Stimulated activated naive CD4-positive, alpha-beta T cell (primary cell): ENCODE data around the gene PSMB3.
A peak's percentile ranks its signal among the peaks of the same experiment; 100 is the strongest.
"Not testable (repeated sequence)": the region's sequence is repeated elsewhere in the genome, so short reads cannot be mapped to it uniquely, and the experiment has no call there.

ENCODE experiments used
- DNase-seq, 6 experiments: peaks; one replicate each; lab custom pipeline; 2025; lab: John Stamatoyannopoulos, UW

The PSMB3 gene

GRCh38 chr17:38749223-38750043 lies 3.1 kb upstream of the PSMB3 start:
- DNase-seq, result peak in 2 of 6 experiments; percentile 43 to 49

- no peak for DNase-seq
These were observed 2.6 kb upstream of the PSMB3 start for GRCh38 chr17:38750044-38750311.

GRCh38 chr17:38750312-38751121 lies 2.0 kb upstream of the PSMB3 start:
- peak in 3 of 6 experiments; percentile 19 to 48 (median 30) for DNase-seq

GRCh38 chr17:38751144-38751807 lies 1.3 kb upstream of the PSMB3 start:
- DNase-seq, result no peak

GRCh38 chr17:38751808-38752307 lies 683 bp upstream of the PSMB3 start:
- peak; percentile 71 to 96 (median 78) for DNase-seq

- no peak for DNase-seq
These were observed 548 bp downstream of the PSMB3 start for GRCh38 chr17:38753071-38753506.

- peak in 1 of 6 experiments; percentile 22 for DNase-seq
These were observed 9.1 kb downstream of the PSMB3 start for GRCh38 chr17:38761612-38762011.

- no peak for DNase-seq
These were observed 9.7 kb downstream of the PSMB3 start for GRCh38 chr17:38762231-38762630.

- no peak for DNase-seq
These were observed 13.8 kb downstream of the PSMB3 start for GRCh38 chr17:38766341-38766740.

GRCh38 chr17:38768417-38768816 lies 15.9 kb downstream of the PSMB3 start:
- DNase-seq, result no peak

- no peak for DNase-seq
These were observed 20.7 kb downstream of the PSMB3 start for GRCh38 chr17:38773258-38773657.

GRCh38 chr17:38777641-38778250 lies 25.2 kb downstream of the PSMB3 start:
- DNase-seq, result no peak

- no peak for DNase-seq
These were observed 27.6 kb downstream of the PSMB3 start for GRCh38 chr17:38779965-38780752.

- DNase-seq, result no peak
These were observed 30.7 kb downstream of the PSMB3 start for GRCh38 chr17:38783227-38783626.

GRCh38 chr17:38786372-38786771 lies 33.8 kb downstream of the PSMB3 start:
- no peak for DNase-seq

GRCh38 chr17:38787999-38788398 lies 35.5 kb downstream of the PSMB3 start:
- DNase-seq, result not testable (repeated sequence)

GRCh38 chr17:38789185-38789584 lies 36.6 kb downstream of the PSMB3 start:
- DNase-seq, result no peak

GRCh38 chr17:38790148-38790707 lies 37.7 kb downstream of the PSMB3 start:
- not testable (repeated sequence) for DNase-seq

- DNase-seq, result no peak
These were observed 38.6 kb downstream of the PSMB3 start for GRCh38 chr17:38791162-38791561.

- no peak for DNase-seq
These were observed 41.7 kb downstream of the PSMB3 start for GRCh38 chr17:38794221-38794620.
